ENCODE data around the gene ZNF507. TPM values are rescaled to one million over a fixed set of nuclear protein-coding genes. Genes with fewer than 3 reads are reported as not detected.

ZNF507 gene
- polyA plus RNA-seq, 1 donor (not counting 4 experiments of a cell fraction or from before 2014, with no cell fraction given): 10.2 TPM

DNA sequence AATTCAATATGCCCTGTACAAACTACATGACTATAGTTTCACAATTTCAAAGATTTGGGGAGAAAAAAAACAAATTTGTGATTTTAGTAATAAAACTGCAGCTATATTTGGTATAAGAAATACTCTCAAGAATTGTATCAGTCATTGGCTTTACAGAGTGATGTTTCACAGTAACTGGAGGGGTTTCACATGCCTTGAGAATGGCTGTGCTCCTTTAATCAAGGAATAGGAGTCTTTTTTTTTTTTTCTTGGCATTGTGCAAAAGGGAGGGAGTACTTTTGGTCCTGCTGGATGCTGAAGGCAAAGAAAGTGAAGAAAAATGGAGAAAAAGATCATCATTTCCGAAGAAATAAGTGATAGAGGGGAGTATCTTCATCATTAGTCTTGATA lies 6.8 kb downstream of the ZNF507 start:
- peaks cover 7% of the 10 kb centered on the region for H3K79me2 ChIP-seq (ENCODE audit: control insufficient read depth, insufficient read depth, low read length)
- H3K4me3 ChIP-seq (ENCODE audit: control insufficient read depth in 2 of 3, extremely low read depth in 1 of 3, insufficient read depth in 2 of 3, low read depth in 1 of 3, low read length in 3 of 3): no peak overlapping the region
- no peak overlapping the region for H3K27ac ChIP-seq (ENCODE audit: control insufficient read depth, insufficient read depth, low read length)
- no peak overlapping the region for H3K4me2 ChIP-seq (ENCODE audit: control insufficient read depth, extremely low read depth, insufficient read depth, low read depth, low read length)
- H3K9me3 ChIP-seq (ENCODE audit: control insufficient read depth, low read depth, low read length): no peaks in the 10 kb centered on the region
- H3K9me1 ChIP-seq (ENCODE audit: control insufficient read depth, extremely low read depth, insufficient read depth, low read length): no peaks in the 10 kb centered on the region
- dilution Hi-C loops (cut with MboI; ENCODE audit: extremely low pct_ligation_motif_present, low sequenced_read_pairs): no loop called here
- peaks cover 16 to 22% of the 10 kb centered on the region in 2 experiments for H3K36me3 ChIP-seq (ENCODE audit: control insufficient read depth in 2 of 2, extremely low read depth in 1 of 2, insufficient read depth in 2 of 2, low read length in 2 of 2)
- peaks cover 5% of the 10 kb centered on the region for H3K4me1 ChIP-seq (ENCODE audit: control insufficient read depth, extremely low read depth, insufficient read depth, low read length)
- DNase-seq (ENCODE audit: low read depth, low spot score): no peak
- FAIRE-seq: no peak
- no peak overlapping the region for H3K9ac ChIP-seq (ENCODE audit: control insufficient read depth, extremely low read depth, insufficient read depth, low read length)
- no peak for TF ChIP-seq EZH2 (IDR thresholded peaks at IDR 0.05; ENCODE audit: low read length)
- TF ChIP-seq, protein P1, sequence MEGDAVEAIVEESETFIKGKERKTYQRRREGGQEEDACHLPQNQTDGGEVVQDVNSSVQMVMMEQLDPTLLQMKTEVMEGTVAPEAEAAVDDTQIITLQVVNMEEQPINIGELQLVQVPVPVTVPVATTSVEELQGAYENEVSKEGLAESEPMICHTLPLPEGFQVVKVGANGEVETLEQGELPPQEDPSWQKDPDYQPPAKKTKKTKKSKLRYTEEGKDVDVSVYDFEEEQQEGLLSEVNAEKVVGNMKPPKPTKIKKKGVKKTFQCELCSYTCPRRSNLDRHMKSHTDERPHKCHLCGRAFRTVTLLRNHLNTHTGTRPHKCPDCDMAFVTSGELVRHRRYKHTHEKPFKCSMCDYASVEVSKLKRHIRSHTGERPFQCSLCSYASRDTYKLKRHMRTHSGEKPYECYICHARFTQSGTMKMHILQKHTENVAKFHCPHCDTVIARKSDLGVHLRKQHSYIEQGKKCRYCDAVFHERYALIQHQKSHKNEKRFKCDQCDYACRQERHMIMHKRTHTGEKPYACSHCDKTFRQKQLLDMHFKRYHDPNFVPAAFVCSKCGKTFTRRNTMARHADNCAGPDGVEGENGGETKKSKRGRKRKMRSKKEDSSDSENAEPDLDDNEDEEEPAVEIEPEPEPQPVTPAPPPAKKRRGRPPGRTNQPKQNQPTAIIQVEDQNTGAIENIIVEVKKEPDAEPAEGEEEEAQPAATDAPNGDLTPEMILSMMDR (optimal IDR thresholded peaks at IDR 0.05 in 1 of 3, IDR thresholded peaks at IDR 0.05 in 1 of 3, conservative IDR thresholded peaks at IDR 0.05 in 1 of 3; ENCODE audit: extremely low read depth in 1 of 3, insufficient read depth in 2 of 3, low read length in 3 of 3): no peak
- peaks cover 5% of the 10 kb centered on the region for H4K20me1 ChIP-seq (ENCODE audit: control insufficient read depth, extremely low read depth, insufficient read depth, low read length)
- no peak overlapping the region for H2AFZ ChIP-seq (ENCODE audit: control insufficient read depth, low read length)
- no peaks in the 10 kb centered on the region for H3K27me3 ChIP-seq (ENCODE audit: control insufficient read depth, extremely low read depth, insufficient read depth, low read length)

DNA sequence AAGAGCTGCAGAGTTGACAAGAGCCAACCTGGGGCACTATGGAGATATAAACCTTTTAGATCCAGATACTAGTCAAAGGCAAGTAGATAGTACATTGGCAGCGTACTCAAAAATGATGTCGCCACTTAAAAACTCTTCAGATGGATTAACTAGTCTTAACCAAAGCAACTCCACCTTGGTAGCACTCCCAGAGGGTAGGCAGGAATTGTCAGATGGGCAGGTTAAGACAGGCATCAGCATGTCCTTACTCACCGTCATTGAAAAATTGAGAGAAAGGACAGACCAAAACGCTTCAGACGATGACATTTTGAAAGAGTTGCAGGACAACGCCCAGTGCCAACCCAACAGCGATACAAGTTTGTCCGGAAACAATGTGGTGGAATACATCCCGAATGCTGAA lies 8.9 kb downstream of the ZNF507 start:
- no peak overlapping the region for H2AFZ ChIP-seq (ENCODE audit: control insufficient read depth, low read length)
- H3K36me3 ChIP-seq (ENCODE audit: control insufficient read depth in 2 of 2, extremely low read depth in 1 of 2, insufficient read depth in 2 of 2, low read length in 2 of 2): peaks cover 11 to 20% of the 10 kb centered on the region in 2 experiments
- no peak overlapping the region for H3K27ac ChIP-seq (ENCODE audit: control insufficient read depth, insufficient read depth, low read length)
- H3K4me3 ChIP-seq (ENCODE audit: control insufficient read depth in 2 of 3, extremely low read depth in 1 of 3, insufficient read depth in 2 of 3, low read depth in 1 of 3, low read length in 3 of 3): no peak overlapping the region
- no peak overlapping the region for H3K4me2 ChIP-seq (ENCODE audit: control insufficient read depth, extremely low read depth, insufficient read depth, low read depth, low read length)
- H3K9me1 ChIP-seq (ENCODE audit: control insufficient read depth, extremely low read depth, insufficient read depth, low read length): no peaks in the 10 kb centered on the region
- H3K27me3 ChIP-seq (ENCODE audit: control insufficient read depth, extremely low read depth, insufficient read depth, low read length): no peaks in the 10 kb centered on the region
- no peak for TF ChIP-seq EZH2 (IDR thresholded peaks at IDR 0.05; ENCODE audit: low read length)
- TF ChIP-seq, protein P1 (optimal IDR thresholded peaks at IDR 0.05 in 1 of 3, IDR thresholded peaks at IDR 0.05 in 1 of 3, conservative IDR thresholded peaks at IDR 0.05 in 1 of 3; ENCODE audit: extremely low read depth in 1 of 3, insufficient read depth in 2 of 3, low read length in 3 of 3): no peak
- peaks cover 5% of the 10 kb centered on the region for H3K4me1 ChIP-seq (ENCODE audit: control insufficient read depth, extremely low read depth, insufficient read depth, low read length)
- H3K9ac ChIP-seq (ENCODE audit: control insufficient read depth, extremely low read depth, insufficient read depth, low read length): no peak overlapping the region
- H4K20me1 ChIP-seq (ENCODE audit: control insufficient read depth, extremely low read depth, insufficient read depth, low read length): peaks cover 5% of the 10 kb centered on the region
- no peaks in the 10 kb centered on the region for H3K79me2 ChIP-seq (ENCODE audit: control insufficient read depth, insufficient read depth, low read length)
- H3K9me3 ChIP-seq (ENCODE audit: control insufficient read depth, low read depth, low read length): no peaks in the 10 kb centered on the region
- dilution Hi-C loops (cut with MboI; ENCODE audit: extremely low pct_ligation_motif_present, low sequenced_read_pairs): no loop called here
- DNase-seq (ENCODE audit: low read depth, low spot score) (no peak), FAIRE-seq (no peak)

Data from keratinocyte (primary cell).